AML-193 (cell line): ENCODE results near the gene CYP11A1.

Source experiments
- DNase-seq, 2 experiments: peaks; one replicate each; lab custom pipeline; 2025; lab: John Stamatoyannopoulos, UW

CYP11A1 gene

GRCh38 chr15:74301583-74302361, 65.7 kb downstream of the CYP11A1 start:
- no peak for DNase-seq

- no peak for DNase-seq
These were observed 67.2 kb downstream of the CYP11A1 start for GRCh38 chr15:74300057-74300795.

- no peak for DNase-seq
These were observed 69.6 kb downstream of the CYP11A1 start for GRCh38 chr15:74297887-74298286.

GRCh38 chr15:74295800-74296199, 71.6 kb downstream of the CYP11A1 start:
- DNase-seq, result no peak

GRCh38 chr15:74294010-74294409, 73.4 kb downstream of the CYP11A1 start:
- DNase-seq, result no peak

GRCh38 chr15:74293021-74293810, 74.2 kb downstream of the CYP11A1 start:
- no peak for DNase-seq

GRCh38 chr15:74291101-74292071, 76.1 kb downstream of the CYP11A1 start:
- peak; percentile 34 to 50 for DNase-seq

GRCh38 chr15:74290645-74291044, 76.8 kb downstream of the CYP11A1 start:
- no peak for DNase-seq

GRCh38 chr15:74289671-74290070, 77.8 kb downstream of the CYP11A1 start:
- no peak for DNase-seq
